Stimulated activated naive B cell treated with anti-CD40 and anti-IgM and Interleukin-4, amounts not matched to agents 10 μg/mL and 1 μg/mL and 100 μg/mL, for 72 hours (primary cell): ENCODE data around the gene FRMPD1.

Experiments
- ATAC-seq, 2 donors: fragments of 150-1000 bp; cut with Tn5 transposase; replicated peaks; 2 replicates each; pipeline ENCODE4 v1.10.0; 2021; ENCODE audit warnings: moderate library complexity in 1 of 2
- DNase-seq: peaks from one replicate; pipeline ENCODE4 v3.0.0; 2021
- H3K27ac Mint-ChIP-seq: one replicate; pipeline ENCODE4 v1.8.0; 2022; ENCODE audit warnings: mild to moderate bottlenecking, mixed read lengths
- H3K27me3 Mint-ChIP-seq, 2 donors: one replicate each; pipeline ENCODE4 v1.8.0; 2022; ENCODE audit warnings: mixed read lengths in 2 of 2
- H3K36me3 Mint-ChIP-seq, 2 donors: one replicate each; pipeline ENCODE4 v1.8.0; 2022; ENCODE audit warnings: mixed read lengths in 2 of 2, mild to moderate bottlenecking in 1 of 2
- H3K4me1 Mint-ChIP-seq, 2 donors: one replicate each; pipeline ENCODE4 v1.8.0; 2022; ENCODE audit warnings: mixed read lengths in 2 of 2, mild to moderate bottlenecking in 1 of 2
- H3K4me3 Mint-ChIP-seq, 2 donors: one replicate each; pipeline ENCODE4 v1.8.0; 2022; ENCODE audit warnings: mild to moderate bottlenecking in 2 of 2, mixed read lengths in 2 of 2, moderate library complexity in 1 of 2
- H3K9me3 Mint-ChIP-seq, 2 donors: one replicate each; pipeline ENCODE4 v1.8.0; 2022; ENCODE audit warnings: mixed read lengths in 2 of 2, mild to moderate bottlenecking in 1 of 2

Gene FRMPD1

DNA sequence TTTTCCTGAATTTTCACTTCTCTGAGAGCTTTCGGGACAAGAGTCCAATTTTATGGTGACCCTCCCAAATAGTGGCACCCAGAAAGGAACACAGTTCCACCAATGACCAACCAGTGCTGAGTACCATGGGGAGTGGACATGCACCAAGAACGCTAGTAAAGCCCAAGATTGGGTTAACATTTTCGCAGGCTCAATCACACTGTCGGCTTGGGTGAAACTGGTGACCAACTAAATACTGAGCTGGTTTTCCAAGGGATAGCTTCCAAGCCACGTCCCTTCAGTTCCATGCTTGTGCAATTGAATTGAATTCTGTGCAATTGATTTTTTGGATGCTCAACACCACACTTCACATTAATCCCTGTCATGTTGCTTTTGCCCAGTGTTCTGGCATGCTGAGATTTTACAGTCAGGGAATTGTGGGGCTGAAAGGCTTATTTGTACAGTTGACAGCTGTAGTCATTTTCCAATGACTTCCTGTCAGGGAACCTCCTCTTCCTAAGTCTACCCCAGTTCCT is 65.3 kb downstream of the FRMPD1 start:
- Mint-ChIP-seq H3K9me3 (no peaks in the 10 kb centered on the region), H3K27ac (no peak overlapping the region), H3K27me3 (no peaks in the 10 kb centered on the region), H3K4me3 (no peak overlapping the region), H3K36me3 (no peaks in the 10 kb centered on the region), H3K4me1 (peaks cover 0 to 5% of the 10 kb centered on the region in 2 donors)
- ATAC-seq, result no peak
- DNase-seq, result no peak

DNA sequence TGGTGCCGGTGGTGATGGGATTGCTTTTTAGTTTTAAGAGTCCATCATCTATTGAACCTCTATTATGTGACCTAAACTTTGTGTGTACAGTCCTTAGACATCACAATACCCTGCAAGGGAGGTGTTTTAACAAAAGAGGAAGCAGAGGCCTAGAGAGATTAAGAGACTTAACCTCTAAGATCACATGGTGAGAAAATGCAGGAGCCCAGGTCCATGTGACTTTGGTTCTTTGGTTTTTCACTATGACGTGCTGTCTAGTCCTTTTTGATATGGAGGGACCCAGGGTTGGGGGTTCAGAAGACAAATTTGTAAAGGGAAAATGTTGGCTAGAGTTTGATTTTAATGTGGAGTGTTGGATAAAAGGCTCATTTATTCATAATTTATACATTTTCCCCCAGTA is 68.8 kb downstream of the FRMPD1 start:
- DNase-seq (no peak), ATAC-seq (peak; percentile 60 to 73)
- peaks cover 0 to 5% of the 10 kb centered on the region in 2 donors for H3K4me1 Mint-ChIP-seq
- no peaks in the 10 kb centered on the region for H3K27me3 Mint-ChIP-seq
- no peaks in the 10 kb centered on the region for H3K36me3 Mint-ChIP-seq
- no peak overlapping the region for H3K4me3 Mint-ChIP-seq
- H3K27ac Mint-ChIP-seq, result no peak overlapping the region
- H3K9me3 Mint-ChIP-seq, result no peaks in the 10 kb centered on the region

DNA sequence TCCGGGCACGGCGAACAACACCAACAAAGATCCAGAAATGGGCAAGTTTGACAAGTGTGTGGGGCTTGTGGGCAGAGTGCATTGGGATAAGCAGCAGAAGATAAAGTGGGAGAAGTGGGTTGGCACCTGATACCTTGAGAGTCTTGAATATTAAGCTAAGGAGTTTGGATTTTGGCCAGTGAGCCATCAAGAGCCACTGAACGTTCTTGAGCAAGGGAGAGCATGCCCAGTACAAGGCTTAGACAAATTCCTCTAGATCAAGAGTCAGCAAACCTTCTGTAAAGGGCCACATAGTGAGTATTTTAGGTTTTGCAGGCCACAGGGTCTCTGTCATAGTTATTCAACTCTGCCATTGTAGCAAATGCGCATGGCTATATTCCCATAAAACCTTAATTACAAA is 76.3 kb downstream of the FRMPD1 start:
- H3K4me1 Mint-ChIP-seq, result no peaks in the 10 kb centered on the region
- no peak overlapping the region for H3K27ac Mint-ChIP-seq
- H3K36me3 Mint-ChIP-seq, result no peaks in the 10 kb centered on the region
- ATAC-seq (no peak), DNase-seq (no peak)
- peaks cover 7% of the 10 kb centered on the region in 2 donors for H3K27me3 Mint-ChIP-seq
- no peaks in the 10 kb centered on the region for H3K9me3 Mint-ChIP-seq
- H3K4me3 Mint-ChIP-seq, result no peak overlapping the region

DNA sequence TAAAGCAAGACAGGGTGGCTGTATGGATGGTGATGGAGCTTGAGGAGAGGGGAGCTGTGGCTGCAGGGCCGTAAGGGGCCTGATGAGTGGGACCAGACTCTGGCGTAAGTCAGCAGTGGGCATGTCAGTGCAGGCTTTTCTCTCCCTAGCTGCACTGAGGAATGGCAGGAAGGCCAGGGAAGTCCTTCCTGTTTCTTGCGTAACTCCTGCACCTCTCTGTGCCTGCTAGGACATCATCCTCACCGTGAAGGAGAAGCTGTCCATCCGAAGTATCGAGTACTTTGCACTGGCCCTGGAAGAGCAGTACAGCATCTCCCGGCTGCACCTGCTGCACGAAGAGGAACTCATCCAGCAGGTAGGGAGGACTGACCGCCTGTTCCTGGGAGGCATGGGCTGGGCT is 78.7 kb downstream of the FRMPD1 start:
- no peak for DNase-seq
- Mint-ChIP-seq H3K4me3 (no peak overlapping the region), H3K27me3 (peaks cover 7 to 14% of the 10 kb centered on the region in 2 donors), H3K27ac (no peak overlapping the region), H3K4me1 (no peaks in the 10 kb centered on the region), H3K36me3 (no peaks in the 10 kb centered on the region), H3K9me3 (no peaks in the 10 kb centered on the region)
- ATAC-seq, result no peak

DNA sequence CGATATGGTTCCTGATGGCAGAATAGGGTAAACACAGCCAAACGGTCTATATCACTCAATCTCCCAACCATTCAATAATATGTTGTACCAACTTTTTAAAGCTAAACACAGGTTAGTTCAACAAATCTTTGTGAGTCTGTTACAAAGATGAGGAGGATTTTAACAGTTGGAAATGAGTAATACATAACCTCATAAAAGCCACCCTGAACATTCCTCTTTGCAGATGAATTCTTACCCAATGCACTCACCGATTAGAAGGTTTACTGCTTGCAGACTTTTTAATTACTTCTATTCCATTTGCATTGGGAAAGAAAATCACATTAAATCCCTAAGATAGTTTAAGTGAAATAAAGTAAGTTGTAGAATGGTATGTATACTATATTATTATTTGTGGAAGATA is 79.5 kb downstream of the FRMPD1 start:
- H3K27ac Mint-ChIP-seq, result no peak overlapping the region
- no peaks in the 10 kb centered on the region for H3K9me3 Mint-ChIP-seq
- DNase-seq, result no peak
- H3K4me1 Mint-ChIP-seq, result no peaks in the 10 kb centered on the region
- peaks cover 7 to 14% of the 10 kb centered on the region in 2 donors for H3K27me3 Mint-ChIP-seq
- no peaks in the 10 kb centered on the region for H3K36me3 Mint-ChIP-seq
- no peak overlapping the region for H3K4me3 Mint-ChIP-seq
- no peak for ATAC-seq

DNA sequence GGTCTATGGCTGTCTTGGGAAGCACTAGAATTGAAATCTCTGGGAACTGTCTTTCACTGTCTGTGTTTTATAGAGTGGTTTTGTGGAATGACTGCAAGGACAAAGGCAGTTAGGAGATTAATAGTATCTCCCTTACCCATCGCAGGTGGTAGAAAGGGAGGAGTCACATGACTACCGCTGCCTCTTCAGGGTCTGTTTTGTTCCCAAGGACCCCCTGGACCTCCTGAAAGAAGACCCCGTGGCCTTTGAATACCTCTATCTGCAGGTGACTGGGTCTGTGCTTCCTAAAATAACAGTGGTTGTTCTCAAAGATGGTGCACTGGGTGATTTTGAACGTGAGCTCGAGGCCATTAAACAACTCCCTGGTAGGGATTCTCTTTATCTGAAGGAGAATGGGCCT is 80.1 kb downstream of the FRMPD1 start:
- H3K4me1 Mint-ChIP-seq, result no peaks in the 10 kb centered on the region
- peaks cover 7 to 14% of the 10 kb centered on the region in 2 donors for H3K27me3 Mint-ChIP-seq
- ATAC-seq (no peak), DNase-seq (no peak)
- H3K9me3 Mint-ChIP-seq, result no peaks in the 10 kb centered on the region
- no peak overlapping the region for H3K27ac Mint-ChIP-seq
- H3K36me3 Mint-ChIP-seq, result no peaks in the 10 kb centered on the region
- H3K4me3 Mint-ChIP-seq, result no peak overlapping the region

DNA sequence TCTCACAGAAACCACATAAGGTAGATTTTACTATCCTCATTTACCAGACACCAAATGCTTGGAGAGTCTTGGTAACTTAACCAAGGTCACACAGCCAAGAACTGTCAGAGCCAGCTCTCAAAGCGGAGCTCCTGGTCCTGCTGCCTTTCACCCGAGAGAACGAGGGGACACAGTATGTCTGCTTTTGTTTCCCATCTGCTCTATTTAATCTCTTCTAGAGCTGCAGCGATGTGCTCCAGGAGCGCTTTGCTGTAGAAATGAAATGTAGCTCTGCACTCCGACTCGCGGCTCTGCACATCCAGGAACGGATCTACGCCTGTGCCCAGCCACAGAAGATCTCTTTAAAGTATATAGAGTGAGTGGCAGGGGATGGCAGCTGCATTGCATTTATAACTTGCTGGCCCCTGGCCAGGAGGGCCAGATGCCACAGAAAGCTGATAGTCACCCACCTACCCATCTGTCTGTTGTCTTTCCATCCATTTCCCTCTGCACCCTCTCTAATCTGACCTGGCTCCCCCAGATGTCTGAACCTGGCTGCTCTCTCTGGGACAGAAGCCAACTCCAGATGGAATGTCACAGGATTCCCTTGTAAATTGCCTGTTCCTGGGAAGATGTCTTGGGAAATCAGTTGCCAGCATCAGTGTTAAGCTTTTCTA is 81.5 kb downstream of the FRMPD1 start:
- DNase-seq (no peak), ATAC-seq (no peak)
- Mint-ChIP-seq H3K27me3 (peaks cover 7 to 19% of the 10 kb centered on the region in 2 donors), H3K36me3 (no peaks in the 10 kb centered on the region), H3K4me3 (no peak overlapping the region), H3K4me1 (no peaks in the 10 kb centered on the region), H3K9me3 (no peaks in the 10 kb centered on the region), H3K27ac (no peak overlapping the region)

DNA sequence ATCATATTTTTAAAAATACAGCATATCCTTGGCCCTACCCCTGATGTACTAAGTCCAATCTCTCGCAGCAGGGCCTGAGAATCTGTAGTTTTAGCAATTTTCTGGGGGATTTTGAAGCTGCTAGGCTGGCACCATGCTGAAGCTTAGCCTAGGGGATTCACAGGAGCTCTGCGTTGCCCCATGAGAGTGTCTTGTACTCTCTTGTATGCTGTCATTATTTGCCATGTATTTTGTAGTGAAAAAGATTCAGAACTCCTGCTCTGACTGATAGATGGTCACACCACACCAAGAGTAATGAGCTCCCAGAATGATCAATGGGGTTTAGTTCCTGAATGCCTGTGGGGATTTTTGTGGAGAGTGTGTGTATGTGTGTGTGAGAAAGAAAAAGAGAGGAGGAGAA is 82.2 kb downstream of the FRMPD1 start:
- no peaks in the 10 kb centered on the region for H3K9me3 Mint-ChIP-seq
- H3K36me3 Mint-ChIP-seq, result no peaks in the 10 kb centered on the region
- DNase-seq (no peak), ATAC-seq (no peak)
- no peaks in the 10 kb centered on the region for H3K4me1 Mint-ChIP-seq
- H3K4me3 Mint-ChIP-seq, result no peak overlapping the region
- H3K27ac Mint-ChIP-seq, result no peak overlapping the region
- peaks cover 5 to 18% of the 10 kb centered on the region in 2 donors for H3K27me3 Mint-ChIP-seq

DNA sequence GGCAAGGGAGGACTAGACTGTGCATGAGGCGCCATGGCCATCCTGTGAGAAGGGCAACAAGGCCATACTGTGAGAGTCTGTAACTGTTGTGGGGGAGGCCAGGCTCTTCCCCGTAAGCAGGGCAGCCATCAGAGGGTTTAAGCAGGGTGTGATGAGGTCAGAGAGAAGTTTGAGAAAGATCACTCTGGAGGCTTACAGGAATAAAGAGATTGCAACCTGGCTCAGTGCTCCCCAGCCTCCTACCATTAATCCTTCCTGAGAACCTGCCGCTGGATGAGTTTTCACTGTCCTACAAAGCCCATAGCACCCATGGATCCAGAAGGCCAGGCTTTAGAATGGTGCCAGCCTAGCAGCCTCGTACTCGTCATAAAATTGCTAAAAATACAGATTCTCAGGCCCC is 88.5 kb downstream of the FRMPD1 start:
- Mint-ChIP-seq H3K4me3 (no peak overlapping the region), H3K27me3 (peaks cover 0 to 6% of the 10 kb centered on the region in 2 donors), H3K9me3 (no peaks in the 10 kb centered on the region), H3K36me3 (no peaks in the 10 kb centered on the region), H3K4me1 (no peaks in the 10 kb centered on the region), H3K27ac (no peak overlapping the region)
- ATAC-seq (no peak), DNase-seq (no peak)

DNA sequence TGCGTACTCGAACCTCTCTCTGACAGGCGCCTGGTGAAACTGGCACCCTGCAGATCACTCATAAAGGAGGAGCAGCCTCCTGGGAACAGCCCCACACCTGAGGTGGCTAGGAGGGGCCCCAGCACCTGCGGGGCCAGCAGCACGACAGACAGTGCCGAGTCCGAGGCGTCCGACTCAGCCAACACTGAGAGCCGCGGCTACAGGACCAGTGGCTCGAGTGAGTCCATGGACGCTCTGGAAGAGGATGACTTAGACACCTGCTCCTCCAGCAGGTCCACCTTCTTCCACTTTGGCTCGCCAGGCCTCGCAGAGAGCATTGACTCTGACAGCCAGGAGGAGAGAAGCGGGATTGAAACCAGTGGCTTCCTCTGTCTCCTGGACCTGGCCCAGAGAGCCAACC is 89.4 kb downstream of the FRMPD1 start:
- Mint-ChIP-seq H3K4me3 (no peak overlapping the region), H3K9me3 (no peaks in the 10 kb centered on the region)
- ATAC-seq, result no peak

DNA sequence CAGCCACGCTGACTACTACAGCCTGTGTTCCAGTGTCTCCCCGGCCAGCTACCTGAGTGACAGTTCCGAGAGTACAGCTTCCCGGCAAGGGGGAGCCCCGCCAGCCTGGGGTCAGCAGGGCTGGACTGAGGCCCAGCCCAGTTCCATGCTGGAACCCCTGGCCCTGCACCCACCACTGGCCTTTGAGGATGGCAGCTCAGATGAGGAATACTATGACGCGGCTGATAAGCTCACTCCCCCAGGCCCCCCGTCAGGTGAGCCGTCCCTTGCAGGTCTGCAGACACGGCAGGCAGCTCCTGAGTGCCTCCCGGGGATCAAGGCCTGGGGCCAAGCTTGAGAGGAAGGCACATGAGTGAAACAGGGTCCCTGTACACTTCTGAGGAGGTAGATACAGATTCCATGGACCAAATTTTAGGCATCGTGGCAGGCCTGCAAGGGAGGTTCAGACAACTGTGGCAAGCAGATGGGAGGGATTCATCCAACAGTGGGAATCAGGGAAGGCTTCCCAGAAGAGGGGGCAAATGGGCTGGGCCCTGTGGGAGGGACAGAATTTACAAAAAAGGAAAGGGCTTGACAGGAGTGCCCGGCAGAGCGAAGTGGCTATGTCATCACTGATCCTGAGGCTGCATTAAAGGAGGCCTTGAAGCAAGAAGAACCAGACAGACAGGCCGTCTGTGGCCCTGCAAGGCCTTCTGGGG is 90.0 kb downstream of the FRMPD1 start:
- Mint-ChIP-seq H3K36me3 (no peaks in the 10 kb centered on the region), H3K4me3 (no peak overlapping the region), H3K27ac (no peak overlapping the region), H3K9me3 (no peaks in the 10 kb centered on the region), H3K27me3 (peaks cover 0 to 5% of the 10 kb centered on the region in 2 donors), H3K4me1 (no peaks in the 10 kb centered on the region)
- ATAC-seq (no peak), DNase-seq (no peak)

More for the DNA sequence above, 89.4 kb downstream of the FRMPD1 start:
- Mint-ChIP-seq H3K4me1 (no peaks in the 10 kb centered on the region), H3K36me3 (no peaks in the 10 kb centered on the region), H3K27ac (no peak overlapping the region), H3K27me3 (peaks cover 0 to 5% of the 10 kb centered on the region in 2 donors)
- DNase-seq, result no peak

DNA sequence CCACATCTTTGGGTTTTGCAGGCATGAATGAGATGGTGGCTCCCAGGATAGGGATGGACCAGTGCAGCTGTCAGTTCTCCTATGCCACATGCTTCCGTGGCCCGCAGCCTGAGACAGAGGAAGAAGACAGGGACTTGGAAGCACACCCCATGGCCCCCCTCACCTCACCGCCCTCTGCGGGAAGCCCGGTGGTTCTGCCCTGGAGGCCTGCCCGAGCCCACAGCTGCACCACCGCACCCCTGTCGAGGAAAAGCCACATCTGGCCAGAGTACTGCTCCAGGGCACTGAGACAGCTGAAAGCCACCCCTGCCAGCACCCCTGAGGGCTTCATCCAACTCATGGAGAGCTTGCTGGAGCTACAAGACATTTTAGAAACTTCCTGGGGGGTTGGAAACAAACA is 95.2 kb downstream of the FRMPD1 start:
- no peak for ATAC-seq
- Mint-ChIP-seq H3K27ac (no peak overlapping the region), H3K4me1 (no peaks in the 10 kb centered on the region), H3K27me3 (peaks cover 0 to 4% of the 10 kb centered on the region in 2 donors), H3K36me3 (no peaks in the 10 kb centered on the region), H3K9me3 (no peaks in the 10 kb centered on the region), H3K4me3 (no peak overlapping the region)
- DNase-seq, result no peak

DNA sequence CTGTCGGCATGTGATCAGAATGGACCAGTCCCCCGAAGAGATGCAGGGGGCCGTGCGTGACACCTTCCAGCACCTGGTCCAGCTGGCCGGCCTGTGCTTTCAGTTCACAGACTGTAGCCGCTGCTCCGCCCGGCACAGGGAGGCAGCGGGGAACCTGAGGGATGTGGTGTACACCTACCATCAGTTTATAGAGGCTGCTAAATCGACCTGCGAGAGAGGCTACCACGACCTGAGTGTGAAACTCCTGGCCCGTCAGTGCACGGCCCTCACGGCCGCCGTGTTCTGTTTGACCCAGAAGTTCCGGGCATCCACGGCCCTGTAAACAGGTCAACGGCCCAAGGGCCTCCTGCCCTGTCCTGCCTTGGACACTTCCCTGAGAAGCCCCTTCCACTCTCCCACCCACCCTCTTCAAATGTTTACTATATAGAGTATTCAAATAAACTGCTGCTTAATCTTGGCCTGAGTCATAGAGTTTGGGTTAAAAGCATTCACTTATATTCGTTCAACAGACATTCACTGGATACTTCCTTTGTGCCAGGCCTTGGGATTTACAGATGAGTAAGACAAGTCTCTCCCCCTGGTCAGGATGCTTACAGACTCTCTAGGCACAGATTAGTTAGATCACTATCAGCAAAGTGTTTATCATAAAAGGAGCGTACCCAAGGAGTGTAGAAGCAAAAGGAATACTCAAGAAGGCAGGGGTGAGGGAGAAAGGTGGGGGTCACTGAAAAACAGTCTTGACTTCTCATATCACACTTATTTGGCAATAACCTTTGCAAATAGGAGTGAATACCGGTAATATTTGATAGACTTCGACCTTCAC is 95.9 kb downstream of the FRMPD1 start:
- ATAC-seq (no peak), DNase-seq (no peak)
- H3K4me1 Mint-ChIP-seq, result no peaks in the 10 kb centered on the region
- H3K27me3 Mint-ChIP-seq, result peaks cover 0 to 4% of the 10 kb centered on the region in 2 donors
- no peak overlapping the region for H3K4me3 Mint-ChIP-seq
- no peak overlapping the region for H3K27ac Mint-ChIP-seq
- H3K9me3 Mint-ChIP-seq, result no peaks in the 10 kb centered on the region
- H3K36me3 Mint-ChIP-seq, result no peaks in the 10 kb centered on the region

DNA sequence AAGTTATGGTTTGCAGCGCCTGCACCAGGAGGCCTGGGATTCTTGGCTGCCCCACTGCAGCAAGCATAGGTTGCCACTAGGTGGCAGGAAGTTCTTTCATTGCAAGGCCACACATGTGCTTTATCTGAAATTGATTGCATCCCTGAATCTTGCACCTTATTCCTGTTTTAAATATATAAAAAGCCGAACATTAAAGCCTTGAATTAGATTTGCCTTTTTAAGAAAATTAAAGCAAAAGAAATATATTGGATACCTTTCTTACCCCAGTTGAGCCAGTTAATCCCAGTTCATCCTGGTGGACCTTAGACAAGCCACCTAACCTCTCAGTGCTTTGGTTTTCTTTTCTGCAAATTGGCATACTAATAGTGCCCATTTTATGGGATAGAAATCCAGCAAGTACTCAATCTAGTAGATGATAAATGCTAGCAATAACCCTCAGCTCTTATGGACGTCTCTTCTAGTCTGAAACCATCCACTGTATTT is 96.6 kb downstream of the FRMPD1 start:
- H3K27me3 Mint-ChIP-seq, result peaks cover 0 to 4% of the 10 kb centered on the region in 2 donors
- H3K27ac Mint-ChIP-seq, result no peak overlapping the region
- no peak overlapping the region for H3K4me3 Mint-ChIP-seq
- peak; percentile 36 for DNase-seq
- H3K36me3 Mint-ChIP-seq, result no peaks in the 10 kb centered on the region
- peak; percentile 91 to 92 for ATAC-seq
- no peaks in the 10 kb centered on the region for H3K4me1 Mint-ChIP-seq
- H3K9me3 Mint-ChIP-seq, result no peaks in the 10 kb centered on the region
